NCI-H345 treated with DMSO at 0.1 percent for 48 hours (cell line): ENCODE data around the gene GNLY.

Source experiments
- DNase-seq: peaks from one replicate; lab custom pipeline; 2025; ENCODE audit not compliant: unreplicated experiment; lab: John Stamatoyannopoulos, UW

GNLY gene

GRCh38 chr2:85741211-85741832, 47.2 kb downstream of the GNLY start:
- no peak for DNase-seq

- DNase-seq, result no peak
Measured at GRCh38 chr2:85741833-85742455, 47.8 kb downstream of the GNLY start.

- DNase-seq, result no peak
Measured at GRCh38 chr2:85743304-85743978, 49.3 kb downstream of the GNLY start.

- no peak for DNase-seq
Measured at GRCh38 chr2:85744055-85744454, 49.9 kb downstream of the GNLY start.

GRCh38 chr2:85744741-85745601, 50.8 kb downstream of the GNLY start:
- no peak for DNase-seq

GRCh38 chr2:85745619-85746018, 51.5 kb downstream of the GNLY start:
- no peak for DNase-seq

- DNase-seq, result no peak
Measured at GRCh38 chr2:85746321-85747004, 52.3 kb downstream of the GNLY start.

- no peak for DNase-seq
Measured at GRCh38 chr2:85747441-85747840, 53.3 kb downstream of the GNLY start.

GRCh38 chr2:85748039-85748734, 54.0 kb downstream of the GNLY start:
- DNase-seq, result no peak
